Umbilical cord (tissue), 2 donors: ENCODE data around the gene NOL6. TPM values are rescaled to one million over a fixed set of nuclear protein-coding genes. Genes with fewer than 3 reads are reported as not detected.
"Not testable (repeated sequence)": the region's sequence is repeated elsewhere in the genome, so short reads cannot be mapped to it uniquely, and the experiment has no call there.

Experiments used
- DNase-seq: peaks from one replicate; pipeline ENCODE4 v3.0.0-alpha.2; 2015; ENCODE audit warnings: low spot score
- total RNA-seq: library from RNA; depleted of rRNA; stranded (reverse); fragments of >200 nt; gene quantifications from one replicate; pipeline ENCODE4 v1.2.3, GENCODE V29; 2014; ENCODE audit warnings: low replicate concordance; ENCODE audit not compliant: insufficient read depth

The NOL6 gene
- total RNA-seq, 1 donor from 2014 or later = 10.8 TPM

- no peak for DNase-seq
Measured at GRCh38 chr9:33434317-33435105, 39.2 kb downstream of the NOL6 start.

GRCh38 chr9:33433871-33434270 is 39.9 kb downstream of the NOL6 start:
- no peak for DNase-seq

GRCh38 chr9:33431420-33431819 is 42.3 kb downstream of the NOL6 start:
- no peak for DNase-seq

- DNase-seq = no peak
Measured at GRCh38 chr9:33430942-33431341, 42.8 kb downstream of the NOL6 start.

- no peak for DNase-seq
Measured at GRCh38 chr9:33429256-33429985, 44.3 kb downstream of the NOL6 start.

- no peak for DNase-seq
Measured at GRCh38 chr9:33426843-33427293, 46.9 kb downstream of the NOL6 start.

GRCh38 chr9:33425128-33425533 is 48.6 kb downstream of the NOL6 start:
- no peak for DNase-seq

- not testable (repeated sequence) for DNase-seq
Measured at GRCh38 chr9:33424492-33424891, 49.2 kb downstream of the NOL6 start.

GRCh38 chr9:33424043-33424442 is 49.7 kb downstream of the NOL6 start:
- not testable (repeated sequence) for DNase-seq

- DNase-seq = no peak
Measured at GRCh38 chr9:33419708-33420303, 53.9 kb downstream of the NOL6 start.

- no peak for DNase-seq
Measured at GRCh38 chr9:33418090-33418489, 55.6 kb downstream of the NOL6 start.

- no peak for DNase-seq
Measured at GRCh38 chr9:33416996-33417395, 56.7 kb downstream of the NOL6 start.

- DNase-seq = no peak
Measured at GRCh38 chr9:33415501-33416038, 58.2 kb downstream of the NOL6 start.

- no peak for DNase-seq
Measured at GRCh38 chr9:33414889-33415500, 58.7 kb downstream of the NOL6 start.

GRCh38 chr9:33414268-33414667 is 59.5 kb downstream of the NOL6 start:
- no peak for DNase-seq

Other genes starting within 250 kb of the NOL6 start
- not detected for gene SPINK4, start 233.8 kb downstream of the NOL6 start, total RNA-seq
- gene BAG1, start 209.2 kb downstream of the NOL6 start, total RNA-seq = 39.5 TPM
- 73.9 TPM for gene CHMP5, start 208.9 kb downstream of the NOL6 start, total RNA-seq
- 49.8 TPM for gene NFX1, start 183.4 kb downstream of the NOL6 start, total RNA-seq
- 0.48 TPM for gene AQP7, start 71.4 kb downstream of the NOL6 start, total RNA-seq
- gene AQP3, start 26.3 kb downstream of the NOL6 start, total RNA-seq = 14.2 TPM
- gene ANKRD18B, start 50.3 kb upstream of the NOL6 start, total RNA-seq = 5.3 TPM